GM23338 (cell line): ENCODE results near the gene NTM. TPM values are rescaled to one million over a fixed set of nuclear protein-coding genes. Genes with fewer than 3 reads are reported as not detected.

Experiments
- ATAC-seq: fragments of 200-7000 bp; cut with Tn5 transposase; 3 replicates; pipeline ENCODE4 v1.9.1; 2020
- DNase-seq: peaks from one replicate; pipeline ENCODE4 v3.0.0-alpha.2; 2015; ENCODE audit warnings: low spot score
- H2AFZ ChIP-seq: fragments of 200-600 bp; sonication (generic); 2 replicates; pipeline ENCODE4 v1.8.0; 2016; ENCODE audit warnings: antibody characterized with exemption, mild to moderate bottlenecking, moderate library complexity
- H3F3A ChIP-seq: fragments of 200-600 bp; sonication (generic); replicated peaks from 2 replicates; pipeline ENCODE4 v1.8.0; 2017; ENCODE audit warnings: antibody characterized with exemption, mixed run types, low read depth
- H3K27ac ChIP-seq: fragments of 200-600 bp; sonication (generic); 2 replicates; pipeline ENCODE4 v1.6.1; 2016; ENCODE audit warnings: low read depth
- H3K27me3 ChIP-seq: fragments of 200-600 bp; sonication (generic); 2 replicates; pipeline ENCODE4 v1.8.0; 2016; ENCODE audit warnings: mild to moderate bottlenecking, mixed run types, moderate library complexity; ENCODE audit not compliant: insufficient read depth
- H3K36me3 ChIP-seq: fragments of 200-600 bp; sonication (generic); 2 replicates; pipeline ENCODE4 v1.8.0; 2016; ENCODE audit warnings: mild to moderate bottlenecking; ENCODE audit not compliant: insufficient read depth
- H3K4me1 ChIP-seq: fragments of 200-600 bp; sonication (generic); 2 replicates; pipeline ENCODE4 v1.8.0; 2016; ENCODE audit warnings: mild to moderate bottlenecking, moderate library complexity; ENCODE audit not compliant: insufficient read depth
- H3K4me2 ChIP-seq: fragments of 200-600 bp; sonication (generic); 2 replicates; pipeline ENCODE4 v1.7.1; 2017; ENCODE audit warnings: mixed run types
- H3K4me3 ChIP-seq: fragments of 200-600 bp; sonication (generic); 2 replicates; pipeline ENCODE4 v1.6.1; 2016; ENCODE audit warnings: mixed run types
- H3K79me2 ChIP-seq: fragments of 200-600 bp; sonication (generic); replicated peaks from 2 replicates; pipeline ENCODE4 v1.8.0; 2017; ENCODE audit warnings: mild to moderate bottlenecking; ENCODE audit not compliant: insufficient read depth
- H3K9me2 ChIP-seq: fragments of 200-600 bp; sonication (generic); 2 replicates; pipeline ENCODE4 v1.8.0; 2017; ENCODE audit not compliant: insufficient read depth
- H4K20me1 ChIP-seq: fragments of 200-600 bp; sonication (generic); replicated peaks from 2 replicates; pipeline ENCODE4 v1.8.0; 2017; ENCODE audit warnings: mild to moderate bottlenecking; ENCODE audit not compliant: insufficient read depth
- H3K27ac Mint-ChIP-seq: 2 replicates; pipeline ENCODE4 v1.8.0; 2020; ENCODE audit warnings: inconsistent platforms, mild to moderate bottlenecking, moderate library complexity, mixed read lengths
- H3K27me3 Mint-ChIP-seq: 3 replicates; pipeline ENCODE4 v1.8.0; 2022; ENCODE audit warnings: low read depth, mild to moderate bottlenecking, moderate library complexity, mixed read lengths, inconsistent platforms; ENCODE audit not compliant: insufficient read depth, poor library complexity
- H3K36me3 Mint-ChIP-seq: 3 replicates; pipeline ENCODE4 v1.8.0; 2021; ENCODE audit warnings: low read depth, mild to moderate bottlenecking, inconsistent platforms, moderate library complexity, mixed read lengths
- H3K4me1 Mint-ChIP-seq: 3 replicates; pipeline ENCODE4 v1.8.0; 2020; ENCODE audit warnings: mild to moderate bottlenecking, inconsistent platforms, mixed read lengths
- H3K4me3 Mint-ChIP-seq: 3 replicates; pipeline ENCODE4 v1.8.0; 2021; ENCODE audit warnings: moderate library complexity, mild to moderate bottlenecking, inconsistent platforms, mixed read lengths
- H3K9me3 Mint-ChIP-seq: 3 replicates; pipeline ENCODE4 v1.8.0; 2020; ENCODE audit warnings: moderate library complexity, mild to moderate bottlenecking, inconsistent platforms, mixed read lengths
- CREB1 ChIP-seq: fragments of 250-450 bp; sonication (Bioruptor Pico); IDR thresholded peaks from 2 replicates; pipeline ENCODE4 v1.5.0; 2020; ENCODE audit warnings: low read depth, mild to moderate bottlenecking, moderate library complexity
- EZH2 ChIP-seq: fragments of 200-600 bp; sonication (generic); IDR thresholded peaks from one replicate; pipeline ENCODE4 v1.8.0; 2017; ENCODE audit warnings: antibody characterized with exemption, mild to moderate bottlenecking, low read depth; ENCODE audit not compliant: unreplicated experiment
- EZH2phosphoT487 ChIP-seq: fragments of 200-600 bp; sonication (generic); IDR thresholded peaks from one replicate; pipeline ENCODE4 v1.8.1; 2018; ENCODE audit warnings: antibody characterized with exemption; ENCODE audit not compliant: unreplicated experiment
- NANOG ChIP-seq: IDR thresholded peaks from 2 replicates; pipeline ENCODE4 v1.6.1; 2016; ENCODE audit warnings: antibody characterized with exemption, borderline replicate concordance
- POLR2AphosphoS5 ChIP-seq: IDR thresholded peaks from 2 replicates; pipeline ENCODE4 v1.6.1; 2016; ENCODE audit warnings: antibody characterized with exemption, low read depth
- STAT1 ChIP-seq: IDR thresholded peaks from one replicate; pipeline ENCODE4 v1.6.1; 2016; ENCODE audit warnings: antibody characterized with exemption; ENCODE audit not compliant: unreplicated experiment
- ZNF114 ChIP-seq: fragments of 250-450 bp; sonication (Bioruptor Pico); IDR thresholded peaks from 2 replicates; pipeline ENCODE4 v1.5.0; 2020; ENCODE audit warnings: mild to moderate bottlenecking, moderate library complexity
- ZNF331 ChIP-seq: fragments of 250-450 bp; sonication (Bioruptor Pico); IDR thresholded peaks from 2 replicates; pipeline ENCODE4 v1.5.0; 2020; ENCODE audit warnings: low read depth, mild to moderate bottlenecking, moderate library complexity
- polyA plus RNA-seq: library from polyadenylated mRNA; unstranded; fragments of >200 nt; fragmentation: Nextera tagmentation; extraction: Ambion mirVana; gene quantifications from 2 replicates; pipeline ENCODE4 v1.2.1, GENCODE V29; 2016
- total RNA-seq: library from RNA; depleted of rRNA; stranded (reverse); fragments of >200 nt; shearing (Covaris generic); gene quantifications from 2 replicates; pipeline ENCODE4 v1.2.3, GENCODE V29; 2014
- TF ChIP-seq, protein P1 (sequence below), 2 experiments: fragments of 200-600 bp in 1 of 2; sonication (generic) in 1 of 2; conservative IDR thresholded peaks; 2 replicates each; pipeline versions ENCODE4 v1.5.1 to v1.6.1; 2016 to 2017; ENCODE audit warnings: antibody characterized with exemption in 2 of 2, low read depth in 2 of 2, mild to moderate bottlenecking in 2 of 2, moderate library complexity in 1 of 2
- TF ChIP-seq, protein P2 (sequence below): fragments of 250-450 bp; sonication (Bioruptor Pico); IDR thresholded peaks from 2 replicates; pipeline ENCODE4 v1.5.0; 2020; ENCODE audit warnings: mild to moderate bottlenecking, moderate library complexity

Gene NTM
- total and polyA plus RNA-seq, 2 experiments from 2014 or later, result 10.6 to 14.6 TPM

DNA sequence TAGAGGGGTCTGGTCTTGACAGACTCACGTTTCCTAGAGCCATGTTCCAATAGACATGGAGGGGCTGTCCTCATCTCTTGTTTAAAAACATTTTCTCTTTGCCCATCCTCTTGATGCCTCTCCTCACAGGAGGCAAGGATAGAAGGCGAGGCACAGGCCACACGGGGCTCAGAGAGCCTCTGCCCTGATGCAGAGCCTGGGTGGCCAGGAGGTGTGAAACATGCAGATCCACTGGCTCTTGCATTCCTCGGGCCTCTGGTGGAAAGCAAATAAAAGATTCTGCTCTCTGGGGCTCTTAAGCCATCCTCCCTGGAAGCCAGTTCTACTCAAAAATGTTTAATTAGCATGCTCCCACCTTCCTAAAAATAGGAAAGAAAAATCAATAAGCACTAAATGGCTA is 43.6 kb upstream of the NTM start:
- no peaks in the 10 kb centered on the region for H3K36me3 ChIP-seq
- no peak for DNase-seq
- no peaks in the 10 kb centered on the region for H3K9me3 Mint-ChIP-seq
- H3K4me3 Mint-ChIP-seq, result no peak overlapping the region
- no peaks in the 10 kb centered on the region for H3F3A ChIP-seq
- H3K4me3 ChIP-seq, result no peak overlapping the region
- no peak overlapping the region for H2AFZ ChIP-seq
- H3K27me3 ChIP-seq, result no peaks in the 10 kb centered on the region
- no peak overlapping the region for H3K27ac Mint-ChIP-seq
- no peak overlapping the region for H3K4me2 ChIP-seq
- H3K4me1 Mint-ChIP-seq, result peaks cover 21% of the 10 kb centered on the region
- H3K9me2 ChIP-seq, result peaks cover 4% of the 10 kb centered on the region; the same call in 1 of the 2 replicates
- H3K36me3 Mint-ChIP-seq, result no peaks in the 10 kb centered on the region
- H3K27me3 Mint-ChIP-seq, result peaks cover 2% of the 10 kb centered on the region
- H3K27ac ChIP-seq, result no peak overlapping the region
- peaks cover 20% of the 10 kb centered on the region for H3K4me1 ChIP-seq
- H4K20me1 ChIP-seq, result 0 out of 2 replicates have a peak, but pooled peaks cover 5% of the 10 kb centered on the region
- no peaks in the 10 kb centered on the region for H3K79me2 ChIP-seq
- peak; percentile 18; the same call in 1 of the 3 replicates for ATAC-seq
- TF ChIP-seq, protein P1, sequence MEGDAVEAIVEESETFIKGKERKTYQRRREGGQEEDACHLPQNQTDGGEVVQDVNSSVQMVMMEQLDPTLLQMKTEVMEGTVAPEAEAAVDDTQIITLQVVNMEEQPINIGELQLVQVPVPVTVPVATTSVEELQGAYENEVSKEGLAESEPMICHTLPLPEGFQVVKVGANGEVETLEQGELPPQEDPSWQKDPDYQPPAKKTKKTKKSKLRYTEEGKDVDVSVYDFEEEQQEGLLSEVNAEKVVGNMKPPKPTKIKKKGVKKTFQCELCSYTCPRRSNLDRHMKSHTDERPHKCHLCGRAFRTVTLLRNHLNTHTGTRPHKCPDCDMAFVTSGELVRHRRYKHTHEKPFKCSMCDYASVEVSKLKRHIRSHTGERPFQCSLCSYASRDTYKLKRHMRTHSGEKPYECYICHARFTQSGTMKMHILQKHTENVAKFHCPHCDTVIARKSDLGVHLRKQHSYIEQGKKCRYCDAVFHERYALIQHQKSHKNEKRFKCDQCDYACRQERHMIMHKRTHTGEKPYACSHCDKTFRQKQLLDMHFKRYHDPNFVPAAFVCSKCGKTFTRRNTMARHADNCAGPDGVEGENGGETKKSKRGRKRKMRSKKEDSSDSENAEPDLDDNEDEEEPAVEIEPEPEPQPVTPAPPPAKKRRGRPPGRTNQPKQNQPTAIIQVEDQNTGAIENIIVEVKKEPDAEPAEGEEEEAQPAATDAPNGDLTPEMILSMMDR (conservative IDR thresholded peaks at IDR 0.05; ENCODE audit: low read depth in 2 of 2), result no peak
- TF ChIP-seq EZH2phosphoT487, result no peak

DNA sequence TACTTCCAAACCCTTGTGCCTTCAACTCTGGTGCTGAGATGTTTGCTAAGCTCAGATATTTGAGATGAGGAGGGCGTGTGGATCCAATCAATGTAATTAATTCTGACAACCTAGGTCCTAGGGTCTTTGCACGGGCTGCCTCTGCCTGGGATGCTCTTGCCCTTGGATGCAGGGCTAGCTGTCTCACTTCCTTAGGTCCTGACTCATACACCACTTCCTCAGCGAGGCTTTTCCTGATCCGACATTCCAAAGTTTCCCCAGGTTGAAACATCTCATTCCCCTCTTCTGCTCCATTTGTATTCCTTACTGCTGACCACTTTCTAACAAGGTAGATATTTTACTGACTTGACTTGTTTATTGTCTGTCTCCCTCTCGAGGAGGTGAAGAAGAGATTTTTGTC is 43.0 kb upstream of the NTM start:
- Histone ChIP-seq H2AFZ (no peak overlapping the region), H4K20me1 (0 out of 2 replicates have a peak, but pooled peaks cover 5% of the 10 kb centered on the region), H3K27me3 (no peaks in the 10 kb centered on the region), H3K4me3 (no peak overlapping the region), H3F3A (no peaks in the 10 kb centered on the region), H3K79me2 (no peaks in the 10 kb centered on the region), H3K36me3 (no peaks in the 10 kb centered on the region), H3K4me2 (no peak overlapping the region), H3K4me1 (peaks cover 20% of the 10 kb centered on the region), H3K27ac (no peak overlapping the region), H3K9me2 (peaks cover 4% of the 10 kb centered on the region; the same call in 1 of the 2 replicates)
- H3K9me3 Mint-ChIP-seq, result no peaks in the 10 kb centered on the region
- ATAC-seq, result no peak
- no peak for DNase-seq
- H3K36me3 Mint-ChIP-seq, result no peaks in the 10 kb centered on the region
- H3K27me3 Mint-ChIP-seq, result peaks cover 2% of the 10 kb centered on the region
- no peak overlapping the region for H3K4me3 Mint-ChIP-seq
- peaks cover 21% of the 10 kb centered on the region for H3K4me1 Mint-ChIP-seq
- H3K27ac Mint-ChIP-seq, result no peak overlapping the region
- TF ChIP-seq STAT1, result no peak
- TF ChIP-seq ZNF331 (CRISPR knock-in tag), result no peak
- TF ChIP-seq, protein P2, sequence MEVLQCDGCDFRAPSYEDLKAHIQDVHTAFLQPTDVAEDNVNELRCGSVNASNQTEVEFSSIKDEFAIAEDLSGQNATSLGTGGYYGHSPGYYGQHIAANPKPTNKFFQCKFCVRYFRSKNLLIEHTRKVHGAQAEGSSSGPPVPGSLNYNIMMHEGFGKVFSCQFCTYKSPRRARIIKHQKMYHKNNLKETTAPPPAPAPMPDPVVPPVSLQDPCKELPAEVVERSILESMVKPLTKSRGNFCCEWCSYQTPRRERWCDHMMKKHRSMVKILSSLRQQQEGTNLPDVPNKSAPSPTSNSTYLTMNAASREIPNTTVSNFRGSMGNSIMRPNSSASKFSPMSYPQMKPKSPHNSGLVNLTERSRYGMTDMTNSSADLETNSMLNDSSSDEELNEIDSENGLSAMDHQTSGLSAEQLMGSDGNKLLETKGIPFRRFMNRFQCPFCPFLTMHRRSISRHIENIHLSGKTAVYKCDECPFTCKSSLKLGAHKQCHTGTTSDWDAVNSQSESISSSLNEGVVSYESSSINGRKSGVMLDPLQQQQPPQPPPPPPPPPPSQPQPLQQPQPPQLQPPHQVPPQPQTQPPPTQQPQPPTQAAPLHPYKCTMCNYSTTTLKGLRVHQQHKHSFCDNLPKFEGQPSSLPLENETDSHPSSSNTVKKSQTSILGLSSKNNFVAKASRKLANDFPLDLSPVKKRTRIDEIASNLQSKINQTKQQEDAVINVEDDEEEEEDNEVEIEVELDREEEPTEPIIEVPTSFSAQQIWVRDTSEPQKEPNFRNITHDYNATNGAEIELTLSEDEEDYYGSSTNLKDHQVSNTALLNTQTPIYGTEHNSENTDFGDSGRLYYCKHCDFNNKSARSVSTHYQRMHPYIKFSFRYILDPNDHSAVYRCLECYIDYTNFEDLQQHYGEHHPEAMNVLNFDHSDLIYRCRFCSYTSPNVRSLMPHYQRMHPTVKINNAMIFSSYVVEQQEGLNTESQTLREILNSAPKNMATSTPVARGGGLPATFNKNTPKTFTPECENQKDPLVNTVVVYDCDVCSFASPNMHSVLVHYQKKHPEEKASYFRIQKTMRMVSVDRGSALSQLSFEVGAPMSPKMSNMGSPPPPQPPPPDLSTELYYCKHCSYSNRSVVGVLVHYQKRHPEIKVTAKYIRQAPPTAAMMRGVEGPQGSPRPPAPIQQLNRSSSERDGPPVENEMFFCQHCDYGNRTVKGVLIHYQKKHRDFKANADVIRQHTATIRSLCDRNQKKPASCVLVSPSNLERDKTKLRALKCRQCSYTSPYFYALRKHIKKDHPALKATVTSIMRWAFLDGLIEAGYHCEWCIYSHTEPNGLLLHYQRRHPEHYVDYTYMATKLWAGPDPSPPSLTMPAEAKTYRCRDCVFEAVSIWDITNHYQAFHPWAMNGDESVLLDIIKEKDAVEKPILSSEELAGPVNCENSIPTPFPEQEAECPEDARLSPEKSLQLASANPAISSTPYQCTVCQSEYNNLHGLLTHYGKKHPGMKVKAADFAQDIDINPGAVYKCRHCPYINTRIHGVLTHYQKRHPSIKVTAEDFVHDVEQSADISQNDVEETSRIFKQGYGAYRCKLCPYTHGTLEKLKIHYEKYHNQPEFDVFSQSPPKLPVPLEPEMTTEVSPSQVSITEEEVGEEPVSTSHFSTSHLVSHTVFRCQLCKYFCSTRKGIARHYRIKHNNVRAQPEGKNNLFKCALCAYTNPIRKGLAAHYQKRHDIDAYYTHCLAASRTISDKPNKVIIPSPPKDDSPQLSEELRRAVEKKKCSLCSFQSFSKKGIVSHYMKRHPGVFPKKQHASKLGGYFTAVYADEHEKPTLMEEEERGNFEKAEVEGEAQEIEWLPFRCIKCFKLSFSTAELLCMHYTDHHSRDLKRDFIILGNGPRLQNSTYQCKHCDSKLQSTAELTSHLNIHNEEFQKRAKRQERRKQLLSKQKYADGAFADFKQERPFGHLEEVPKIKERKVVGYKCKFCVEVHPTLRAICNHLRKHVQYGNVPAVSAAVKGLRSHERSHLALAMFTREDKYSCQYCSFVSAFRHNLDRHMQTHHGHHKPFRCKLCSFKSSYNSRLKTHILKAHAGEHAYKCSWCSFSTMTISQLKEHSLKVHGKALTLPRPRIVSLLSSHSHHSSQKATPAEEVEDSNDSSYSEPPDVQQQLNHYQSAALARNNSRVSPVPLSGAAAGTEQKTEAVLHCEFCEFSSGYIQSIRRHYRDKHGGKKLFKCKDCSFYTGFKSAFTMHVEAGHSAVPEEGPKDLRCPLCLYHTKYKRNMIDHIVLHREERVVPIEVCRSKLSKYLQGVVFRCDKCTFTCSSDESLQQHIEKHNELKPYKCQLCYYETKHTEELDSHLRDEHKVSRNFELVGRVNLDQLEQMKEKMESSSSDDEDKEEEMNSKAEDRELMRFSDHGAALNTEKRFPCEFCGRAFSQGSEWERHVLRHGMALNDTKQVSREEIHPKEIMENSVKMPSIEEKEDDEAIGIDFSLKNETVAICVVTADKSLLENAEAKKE, result no peak
- TF ChIP-seq, protein P1 (conservative IDR thresholded peaks at IDR 0.05; ENCODE audit: low read depth in 2 of 2), result no peak
- no peak for TF ChIP-seq EZH2
- no peak for TF ChIP-seq NANOG
- no peak for TF ChIP-seq CREB1 (CRISPR knock-in tag)
- no peak for TF ChIP-seq ZNF114 (CRISPR knock-in tag)
- TF ChIP-seq POLR2AphosphoS5, result no peak
